C4-2B (cell line): ENCODE data around the gene GPR141.

Experiments used
- H3K27ac ChIP-seq: fragments of 450-650 bp; 2 replicates; pipeline ENCODE4 v1.5.1; 2017
- CTCF ChIP-seq: fragments of 450-650 bp; conservative IDR thresholded peaks from 2 replicates; pipeline ENCODE4 v1.5.1; 2017; ENCODE audit warnings: mild to moderate bottlenecking
- ZFX ChIP-seq: fragments of 450-650 bp; IDR thresholded peaks from 2 replicates; pipeline ENCODE4 v1.6.1; 2017

Gene GPR141

GRCh38 chr7:37782166-37782565 lies 98.6 kb downstream of the GPR141 start:
- no peak for TF ChIP-seq ZFX
- no peak for TF ChIP-seq CTCF
- no peak overlapping the region for H3K27ac ChIP-seq

- TF ChIP-seq CTCF = no peak
- no peak for TF ChIP-seq ZFX
- no peak overlapping the region for H3K27ac ChIP-seq
Measured at GRCh38 chr7:37784015-37784414, 100.4 kb downstream of the GPR141 start.

GRCh38 chr7:37786741-37787569 lies 103.4 kb downstream of the GPR141 start:
- H3K27ac ChIP-seq = no peak overlapping the region
- TF ChIP-seq ZFX (no peak), CTCF (no peak)
